ENCODE data around the gene GAS1. TPM values are rescaled to one million over a fixed set of nuclear protein-coding genes. Genes with fewer than 3 reads are reported as not detected.

The GAS1 gene
- total and polyA plus RNA-seq, 2 of the 4 experiments (the other 2 are of a cell fraction), result 1.8 to 2.2 TPM

DNA sequence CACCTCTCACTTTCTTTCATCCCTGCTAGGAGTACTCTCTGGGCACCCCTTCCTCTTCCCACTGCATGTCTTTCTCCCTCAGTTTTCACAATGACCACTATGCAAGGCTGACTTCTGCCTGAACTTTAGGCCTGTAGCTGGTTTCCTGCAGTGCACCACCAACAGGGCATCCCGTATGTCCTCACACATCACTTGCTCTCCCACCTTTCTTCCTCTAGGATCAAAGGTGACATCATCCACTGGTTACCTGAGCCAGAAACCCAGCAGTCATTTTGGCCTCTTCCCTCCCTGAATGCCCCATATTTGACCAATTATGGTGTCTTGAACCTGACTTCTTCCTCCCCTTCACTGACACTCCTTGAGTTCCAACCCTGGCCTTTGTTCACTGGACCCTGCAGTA lies 8.5 kb downstream of the GAS1 start:
- no peak overlapping the region for H3K4ac ChIP-seq (ENCODE audit: low read depth, low read length)
- H3K27ac ChIP-seq (ENCODE audit: insufficient read depth, low read length), result no peak overlapping the region
- no peak overlapping the region for H2BK120ac ChIP-seq (ENCODE audit: low read depth, low read length)
- H3K9ac ChIP-seq (ENCODE audit: low read depth, low read length), result no peak overlapping the region
- H2AK9ac ChIP-seq (replicated peaks; ENCODE audit: low read depth, low read length, poor library complexity), result no peak overlapping the region
- H3K9me3 ChIP-seq (ENCODE audit: control insufficient read depth, insufficient read depth, low read length), result no peaks in the 10 kb centered on the region; the same call in 1 of the 2 replicates
- no peaks in the 10 kb centered on the region for H3K9me1 ChIP-seq (ENCODE audit: insufficient read depth, low read length)
- CTCF ChIA-PET, result interaction anchor here (0.6 to 0.7 kb wide), 2 partner anchors 14 to 354 kb away, joined by 3 read pairs; no protein-coding TSS in a partner anchor
- H2BK15ac ChIP-seq (ENCODE audit: low read depth, low read length), result no peak overlapping the region
- peaks cover 11% of the 10 kb centered on the region for H3K27me3 ChIP-seq (ENCODE audit: control insufficient read depth, insufficient read depth, low read length)
- H3K79me1 ChIP-seq (ENCODE audit: low read depth in 1 of 2, low read length in 2 of 2), result no peaks in the 10 kb centered on the region
- dilution Hi-C loops (cut with HindIII; ENCODE audit: low sequenced_read_pairs, unreplicated experiment) (no loop called here), intact Hi-C loops (cut with micrococcal nuclease) (no loop called here), in situ Hi-C loops (cut with MboI; ENCODE audit: low sequenced_read_pairs) (loop anchor here (25.0 kb wide), 1 partner anchor 301 kb away; no protein-coding TSS in a partner anchor)
- H3K36me3 ChIP-seq (ENCODE audit: control insufficient read depth, insufficient read depth, low read length), result no peaks in the 10 kb centered on the region
- BruUV-seq (replicated peaks), result no TSS peak
- H3K23ac ChIP-seq (ENCODE audit: low read depth, low read length), result no peak overlapping the region
- TF ChIP-seq RCOR1 (IDR thresholded peaks at IDR 0.05; ENCODE audit: insufficient replicate concordance, low read length), result no peak
- TF ChIP-seq BHLHE40 (IDR thresholded peaks at IDR 0.05; ENCODE audit: low read depth, low read length), result no peak
- TF ChIP-seq RAD21 (IDR thresholded peaks at IDR 0.05; ENCODE audit: low read length), result no peak
- no peak overlapping the region for H3K56ac ChIP-seq (ENCODE audit: extremely low read depth, insufficient read depth, low read length)
- no peak for ATAC-seq (ENCODE audit: low read depth)
- POLR2A ChIA-PET (ENCODE audit: unreplicated experiment), result no interaction called here
- no peak overlapping the region for H4K8ac ChIP-seq (ENCODE audit: low read depth in 2 of 2, low read length in 2 of 2)
- no peaks in the 10 kb centered on the region for H4K20me1 ChIP-seq (ENCODE audit: insufficient read depth, low read length)
- H3K4me1 ChIP-seq (ENCODE audit: control insufficient read depth, insufficient read depth, low read length), result no peaks in the 10 kb centered on the region
- no peak overlapping the region for H2AFZ ChIP-seq (replicated peaks; ENCODE audit: low read length, poor library complexity)
- no peak overlapping the region for H3K18ac ChIP-seq (ENCODE audit: low read depth, low read length)
- no CpG with 5 or more reads among the region's 1 CpG for WGBS, 2 experiments (ENCODE audit: extremely low coverage in 2 of 2, insufficient read length in 1 of 2)
- DNase-seq, result no peak
- H3K14ac ChIP-seq (replicated peaks; ENCODE audit: low read depth, low read length), result no peak overlapping the region
- no peak overlapping the region for H4K91ac ChIP-seq (ENCODE audit: insufficient read depth, low read depth, low read length)
- H2AK5ac ChIP-seq (ENCODE audit: low read depth, low read length), result no peak overlapping the region
- H4K5ac ChIP-seq (ENCODE audit: low read depth, low read length), result no peak overlapping the region
- no peak overlapping the region for H3K4me3 ChIP-seq (ENCODE audit: insufficient read depth, low read depth, low read length)
- H2BK20ac ChIP-seq (ENCODE audit: low read depth, low read length), result no peak overlapping the region
- no peak overlapping the region for H3K4me2 ChIP-seq (ENCODE audit: low read depth, low read length)
- no peak overlapping the region for H2BK5ac ChIP-seq (ENCODE audit: low read depth, low read length, poor library complexity, severe bottlenecking)

All from IMR-90 (cell line).